HepG2 (cell line): ENCODE measurements around the gene P4HB. TPM values are rescaled to one million over a fixed set of nuclear protein-coding genes. Genes with fewer than 3 reads are reported as not detected.

Experiments used
- ATAC-seq: fragments of 200-7000 bp; cut with Tn5 transposase; 3 replicates; pipeline ENCODE4 v1.9.1; 2020; ENCODE audit warnings: mild to moderate bottlenecking, moderate library complexity
- BruUV-seq: library from RNA; stranded (reverse); fragments of 400-500 nt; replicated peaks from 2 replicates; lab custom pipeline; 2021; lab: Mats Ljungman, UMichigan
- CTCF ChIA-PET: fragments of 300-600 bp; formaldehyde crosslinking; extraction: SDS; loops from one replicate; lab custom pipeline; 2021; ENCODE audit warnings: low total read pairs, inconsistent platforms, low intra/inter-chr PET ratio; lab: Yijun Ruan, JAX
- POLR2A ChIA-PET: fragments of 350-600 bp; sonication (Branson Sonifier 250); formaldehyde crosslinking; loops from one replicate; lab custom pipeline; 2020; ENCODE audit warnings: antibody characterized with exemption, inconsistent platforms; lab: Yijun Ruan, JAX
- DNase-seq: peaks from one replicate; pipeline ENCODE4 v3.0.0-alpha.2; 2015; ENCODE audit warnings: low spot score
- FAIRE-seq: peaks from 3 replicates; lab custom pipeline; 2011; peaks lifted over from hg19 to GRCh38; lab: Jason Lieb, UNC
- H2AFZ ChIP-seq: one replicate; pipeline ENCODE4 v1.6.1; 2011; ENCODE audit warnings: low read length, inconsistent platforms
- H3K27ac ChIP-seq: fragments of 300-600 bp; 3 replicates; pipeline ENCODE4 v1.8.0; 2011; ENCODE audit warnings: mixed run types, mild to moderate bottlenecking, mixed read lengths, low read length, inconsistent platforms; ENCODE audit not compliant: insufficient read depth; ENCODE audit errors: extremely low read length
- H3K27me3 ChIP-seq, 2 experiments: fragments of 200-600 bp in 1 of 2; 2 replicates in 1 of 2; 3 replicates in 1 of 2; pipeline versions ENCODE4 v1.6.0 to v1.8.0; 2011; ENCODE audit warnings: low read length in 2 of 2, mild to moderate bottlenecking in 2 of 2, moderate library complexity in 2 of 2, inconsistent platforms in 1 of 2; ENCODE audit not compliant: insufficient read depth in 2 of 2, control insufficient read depth in 1 of 2
- H3K36me3 ChIP-seq, 2 experiments: fragments of 200-600 bp in 1 of 2; replicated peaks in 1 of 2; 2 replicates in 1 of 2; 3 replicates in 1 of 2; pipeline versions ENCODE4 v1.5.1 to v1.8.0; 2011; ENCODE audit warnings: low read length in 2 of 2, inconsistent platforms in 1 of 2; ENCODE audit not compliant: insufficient read depth in 2 of 2, control insufficient read depth in 1 of 2
- H3K4me1 ChIP-seq: 2 replicates; pipeline ENCODE4 v1.5.1; 2012; ENCODE audit warnings: low read length, inconsistent platforms; ENCODE audit not compliant: insufficient read depth
- H3K4me2 ChIP-seq: 2 replicates; pipeline ENCODE4 v1.6.0; 2011; ENCODE audit warnings: low read depth, low read length, inconsistent platforms
- H3K4me3 ChIP-seq, 3 experiments: fragments of 200-600 bp in 1 of 3; sonication (generic), shearing (Covaris generic) in 1 of 3; replicated peaks in 1 of 3; 2 replicates each; pipeline ENCODE4 v1.5.1; 2011 to 2016; ENCODE audit warnings: low read length in 3 of 3, inconsistent platforms in 2 of 3, low read depth in 2 of 3, mild to moderate bottlenecking in 2 of 3, control low read depth in 1 of 3, mixed read lengths in 1 of 3; ENCODE audit not compliant: insufficient read depth in 1 of 3
- H3K79me2 ChIP-seq: one replicate; pipeline ENCODE4 v1.6.1; 2011; ENCODE audit warnings: low read length, inconsistent platforms; ENCODE audit not compliant: insufficient read depth
- H3K9ac ChIP-seq: 2 replicates; pipeline ENCODE4 v1.6.0; 2011; ENCODE audit warnings: mild to moderate bottlenecking, low read depth, low read length, inconsistent platforms; ENCODE audit not compliant: insufficient read depth
- H3K9me3 ChIP-seq: 2 replicates; pipeline ENCODE4 v1.5.1; 2012; ENCODE audit warnings: mild to moderate bottlenecking, low read length
- H4K20me1 ChIP-seq: 2 replicates; pipeline ENCODE4 v1.6.0; 2011; ENCODE audit warnings: inconsistent platforms, mild to moderate bottlenecking, low read length, moderate library complexity; ENCODE audit not compliant: insufficient read depth
- AGO2 ChIP-seq: fragments of 200-400 bp; formaldehyde crosslinking; optimal IDR thresholded peaks from 2 replicates; pipeline ENCODE3; 2017; ENCODE audit warnings: mild to moderate bottlenecking, low read depth, low read length, moderate library complexity
- BORCS8-MEF2B ChIP-seq: sonication (generic); formaldehyde crosslinking; IDR thresholded peaks from 2 replicates; pipeline ENCODE4 v1.8.0; 2022; ENCODE audit warnings: mild to moderate bottlenecking, missing genetic modification reagents
- ELF1 ChIP-seq: sonication (generic); formaldehyde crosslinking; IDR thresholded peaks from 2 replicates; pipeline ENCODE4 v1.4.0; 2020; ENCODE audit warnings: missing genetic modification reagents
- MBD4 ChIP-seq: IDR thresholded peaks from 2 replicates; pipeline ENCODE4 v1.6.1; 2012; ENCODE audit warnings: low read length, inconsistent platforms, borderline replicate concordance
- MIER2 ChIP-seq: IDR thresholded peaks from 2 replicates; pipeline ENCODE4 v1.6.1; 2016; ENCODE audit warnings: missing biosample characterization, missing genetic modification reagents
- NRL ChIP-seq: sonication (generic); formaldehyde crosslinking; IDR thresholded peaks from 2 replicates; pipeline ENCODE4 v1.5.0; 2020; ENCODE audit warnings: missing genetic modification reagents, mild to moderate bottlenecking, moderate library complexity, borderline replicate concordance
- PAF1 ChIP-seq: IDR thresholded peaks from 2 replicates; pipeline ENCODE4 v1.6.1; 2016; ENCODE audit warnings: missing genetic modification reagents, missing compliant biosample characterization
- PAXIP1 ChIP-seq: sonication (generic); formaldehyde crosslinking; conservative IDR thresholded peaks from 2 replicates; pipeline ENCODE4 v1.4.0; 2020; ENCODE audit warnings: mild to moderate bottlenecking, missing genetic modification reagents, moderate library complexity
- PBX2 ChIP-seq: IDR thresholded peaks from 2 replicates; pipeline ENCODE4 v1.6.1; 2016; ENCODE audit warnings: control low read depth
- REL ChIP-seq: sonication (generic); formaldehyde crosslinking; conservative IDR thresholded peaks from 2 replicates; pipeline ENCODE4 v1.8.0; 2022; ENCODE audit warnings: mild to moderate bottlenecking, missing genetic modification reagents, moderate library complexity
- SMAD3 ChIP-seq: sonication (generic); formaldehyde crosslinking; IDR thresholded peaks from 2 replicates; pipeline ENCODE4 v1.4.0; 2020; ENCODE audit warnings: missing genetic modification reagents
- TFDP2 ChIP-seq: sonication (generic); formaldehyde crosslinking; IDR thresholded peaks from 2 replicates; pipeline ENCODE4 v1.4.0; 2020; ENCODE audit warnings: missing genetic modification reagents
- ZC3H4 ChIP-seq: sonication (generic); formaldehyde crosslinking; IDR thresholded peaks from 2 replicates; pipeline ENCODE4 v1.4.0; 2020; ENCODE audit warnings: missing genetic modification reagents, borderline replicate concordance
- ZFP36L1 ChIP-seq: sonication (generic); formaldehyde crosslinking; IDR thresholded peaks from 2 replicates; pipeline ENCODE4 v1.8.0; 2022; ENCODE audit warnings: mild to moderate bottlenecking, missing genetic modification reagents, moderate library complexity
- ZNF501 ChIP-seq: sonication (generic); formaldehyde crosslinking; IDR thresholded peaks from 2 replicates; pipeline ENCODE4 v1.5.1; 2020; ENCODE audit warnings: mild to moderate bottlenecking, moderate library complexity, missing genetic modification reagents
- ZNF567 ChIP-seq: sonication (generic); formaldehyde crosslinking; IDR thresholded peaks from 2 replicates; pipeline ENCODE4 v1.8.1; 2023; ENCODE audit warnings: mild to moderate bottlenecking, missing genetic modification reagents, borderline replicate concordance
- ZNF607 ChIP-seq: sonication (generic); formaldehyde crosslinking; IDR thresholded peaks from 2 replicates; pipeline ENCODE4 v1.5.1; 2020; ENCODE audit warnings: missing genetic modification reagents, mild to moderate bottlenecking, borderline replicate concordance
- ZNF672 ChIP-seq: sonication (generic); formaldehyde crosslinking; IDR thresholded peaks from 2 replicates; pipeline ENCODE4 v1.8.1; 2022; ENCODE audit warnings: missing genetic modification reagents
- ZNF678 ChIP-seq: sonication (generic); formaldehyde crosslinking; IDR thresholded peaks from 2 replicates; pipeline ENCODE4 v1.4.0; 2020; ENCODE audit warnings: mild to moderate bottlenecking, missing genetic modification reagents
- ZNF768 ChIP-seq: sonication (generic); formaldehyde crosslinking; IDR thresholded peaks from 2 replicates; pipeline ENCODE4 v1.4.0; 2020; ENCODE audit warnings: missing genetic modification reagents
- ZSCAN21 ChIP-seq: sonication (generic); formaldehyde crosslinking; IDR thresholded peaks from 2 replicates; pipeline ENCODE4 v1.8.0; 2022; ENCODE audit warnings: mild to moderate bottlenecking, missing genetic modification reagents, moderate library complexity, borderline replicate concordance
- WGBS: methylation state at CpG from one replicate; pipeline ENCODE4 v1.1.6; 2017; ENCODE audit warnings: low lambda C conversion rate; 5-methylcytosine and 5-hydroxymethylcytosine counted together
- in situ Hi-C: cut with HindIII; loops from 2 replicates; pipeline ENCODE4 v1.10.0; 2017; ENCODE audit warnings: low pct_unique_long_range_greater_than_20kb; ENCODE audit not compliant: extremely low pct_ligation_motif_present
- intact Hi-C: fragments of 100-400 bp; cut with micrococcal nuclease; formaldehyde crosslinking; loops from one replicate; pipeline ENCODE4 v1.10.0; 2022; ENCODE audit not compliant: unreplicated experiment
- polyA plus RNA-seq, 8 experiments: library from polyadenylated mRNA; depleted of rRNA in 3 of 8; stranded (reverse) in 7 of 8; unstranded in 1 of 8; fragments of >200 nt; fragmentation: Illumina TruSeq in 4 of 8; extraction: Trizol in 4 of 8; gene quantifications; 2 replicates each; pipeline versions ENCODE4 v1.2.1 to v1.2.3, GENCODE V29; 2011 to 2016; ENCODE audit warnings: low read depth in 4 of 8, missing spikeins in 1 of 8, mixed read lengths in 1 of 8; ENCODE audit not compliant: insufficient read depth in 1 of 8
- total RNA-seq, 5 experiments: library from RNA; depleted of rRNA; stranded (reverse); fragments of >200 nt; fragmentation: Illumina TruSeq; extraction: Trizol; gene quantifications; 2 replicates each; pipeline ENCODE4 v1.2.3, GENCODE V29; 2016; ENCODE audit warnings: low read depth in 1 of 5

P4HB gene
- total and polyA plus RNA-seq, 2 of the 13 experiments (the other 11 are each of a cell fraction or from before 2014, with no cell fraction given): 185 to 782 TPM

GRCh38 chr17:81888988-81889595 is 28.8 kb upstream of the P4HB start:
- H3K36me3 ChIP-seq: peaks cover 41 to 59% of the 10 kb centered on the region in 2 experiments
- no peaks in the 10 kb centered on the region for H4K20me1 ChIP-seq
- peak overlapping the region; percentile 76 for H3K27ac ChIP-seq
- no peak overlapping the region for H2AFZ ChIP-seq
- H3K4me1 ChIP-seq: peaks cover 36% of the 10 kb centered on the region
- H3K4me3 ChIP-seq: peak overlapping the region in 1 of 3 experiments; percentile 98; a peak in 1 of 6 replicates
- H3K9ac ChIP-seq: peak overlapping the region; percentile 99; the same call in 1 of the 2 replicates
- H3K4me2 ChIP-seq: peak overlapping the region; percentile 98
- no peaks in the 10 kb centered on the region for H3K9me3 ChIP-seq
- no TSS peak for BruUV-seq
- ATAC-seq (no peak), DNase-seq (no peak), FAIRE-seq (no peak)
- peaks cover 52% of the 10 kb centered on the region for H3K79me2 ChIP-seq
- ChIA-PET CTCF (no interaction called here), POLR2A (no interaction called here)
- in situ Hi-C loops (no loop called here), intact Hi-C loops (no loop called here)
- 97% methylated on average over 16 of the region's 16 CpGs for WGBS
- peaks cover 0 to 6% of the 10 kb centered on the region in 2 experiments; a peak in 2 of 5 replicates for H3K27me3 ChIP-seq
- TF ChIP-seq PAXIP1 (CRISPR knock-in tag) (no peak), ZFP36L1 (CRISPR knock-in tag) (no peak), MBD4 (no peak), SMAD3 (CRISPR knock-in tag) (no peak), MIER2 (CRISPR knock-in tag) (no peak), ZNF672 (no peak), ZSCAN21 (CRISPR knock-in tag) (no peak), REL (CRISPR knock-in tag) (no peak), PBX2 (CRISPR knock-in tag) (no peak), BORCS8-MEF2B (CRISPR knock-in tag) (no peak), ELF1 (CRISPR knock-in tag) (no peak), TFDP2 (no peak), AGO2 (peak; percentile 55), ZNF501 (no peak), ZNF768 (no peak), NRL (0 out of 2 replicates have a peak, but pooled peaks have one; percentile 5), PAF1 (CRISPR knock-in tag) (no peak), ZNF567 (0 out of 2 replicates have a peak, but pooled peaks have one; percentile 20), ZC3H4 (no peak), ZNF607 (CRISPR knock-in tag) (0 out of 2 replicates have a peak, but pooled peaks have one; percentile 16), ZNF678 (no peak)
